Measurements from ENCODE around the gene TGM5.

The TGM5 gene

DNA sequence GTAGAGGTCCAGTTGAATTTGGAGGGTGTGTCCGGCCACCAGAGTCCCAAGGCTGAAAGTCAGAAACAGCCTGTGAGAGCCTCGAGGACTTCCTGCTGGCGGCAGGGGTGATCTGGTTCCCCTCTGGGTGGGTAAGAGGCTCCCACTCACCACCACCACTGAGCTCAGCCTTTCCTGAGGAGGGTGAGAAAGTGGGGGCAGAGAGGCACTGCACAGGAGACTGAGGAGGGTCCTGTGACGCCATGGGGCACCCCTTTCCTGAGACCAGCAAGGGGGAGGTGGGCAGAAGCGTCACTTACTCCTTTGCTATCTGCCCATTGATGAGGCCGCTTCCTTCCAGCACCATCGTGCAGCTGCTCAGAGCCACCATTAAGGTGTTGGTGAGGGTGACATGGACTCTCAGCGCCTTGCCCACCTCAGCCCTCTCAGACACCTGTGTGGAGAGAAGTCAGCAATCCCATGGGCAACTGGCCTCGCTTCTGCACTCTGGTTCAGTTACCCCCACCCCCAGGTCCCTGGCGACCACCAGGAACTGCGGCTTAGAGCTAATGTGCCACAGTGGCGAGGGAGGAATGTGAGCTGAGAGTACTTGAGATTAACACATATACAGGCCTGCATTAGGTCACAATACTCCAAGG lies 10.0 kb upstream of the TGM5 start:
- Histone ChIP-seq H3K9me2 (replicated peaks; ENCODE audit: control insufficient read depth, low read length) (no peaks in the 10 kb centered on the region), H3F3A (ENCODE audit: control insufficient read depth, insufficient read depth) (no peaks in the 10 kb centered on the region), H3K36me3 (ENCODE audit: control insufficient read depth, low read length) (no peaks in the 10 kb centered on the region), H4K20me1 (ENCODE audit: control insufficient read depth, insufficient read depth, low read depth, low read length) (no peaks in the 10 kb centered on the region), H3K4me3 (ENCODE audit: low read length) (no peak overlapping the region), H3K4me2 (ENCODE audit: low read length) (no peak overlapping the region), H3K27ac (ENCODE audit: low read depth, low read length) (no peak overlapping the region), H3K79me2 (ENCODE audit: control insufficient read depth, low read length) (no peaks in the 10 kb centered on the region), H3K9me3 (ENCODE audit: control insufficient read depth, insufficient read depth, low read length) (peaks cover 4% of the 10 kb centered on the region; the same call in 1 of the 2 replicates), H3K27me3 (ENCODE audit: control insufficient read depth, low read length) (no peaks in the 10 kb centered on the region), H3K4me1 (ENCODE audit: control insufficient read depth, low read length) (no peaks in the 10 kb centered on the region)
- TF ChIP-seq CTCF (IDR thresholded peaks at IDR 0.05; ENCODE audit: low read depth, low read length, poor library complexity, severe bottlenecking) (no peak), EZH2phosphoT487 (IDR thresholded peaks at IDR 0.05; ENCODE audit: borderline replicate concordance, low read length) (no peak)

DNA sequence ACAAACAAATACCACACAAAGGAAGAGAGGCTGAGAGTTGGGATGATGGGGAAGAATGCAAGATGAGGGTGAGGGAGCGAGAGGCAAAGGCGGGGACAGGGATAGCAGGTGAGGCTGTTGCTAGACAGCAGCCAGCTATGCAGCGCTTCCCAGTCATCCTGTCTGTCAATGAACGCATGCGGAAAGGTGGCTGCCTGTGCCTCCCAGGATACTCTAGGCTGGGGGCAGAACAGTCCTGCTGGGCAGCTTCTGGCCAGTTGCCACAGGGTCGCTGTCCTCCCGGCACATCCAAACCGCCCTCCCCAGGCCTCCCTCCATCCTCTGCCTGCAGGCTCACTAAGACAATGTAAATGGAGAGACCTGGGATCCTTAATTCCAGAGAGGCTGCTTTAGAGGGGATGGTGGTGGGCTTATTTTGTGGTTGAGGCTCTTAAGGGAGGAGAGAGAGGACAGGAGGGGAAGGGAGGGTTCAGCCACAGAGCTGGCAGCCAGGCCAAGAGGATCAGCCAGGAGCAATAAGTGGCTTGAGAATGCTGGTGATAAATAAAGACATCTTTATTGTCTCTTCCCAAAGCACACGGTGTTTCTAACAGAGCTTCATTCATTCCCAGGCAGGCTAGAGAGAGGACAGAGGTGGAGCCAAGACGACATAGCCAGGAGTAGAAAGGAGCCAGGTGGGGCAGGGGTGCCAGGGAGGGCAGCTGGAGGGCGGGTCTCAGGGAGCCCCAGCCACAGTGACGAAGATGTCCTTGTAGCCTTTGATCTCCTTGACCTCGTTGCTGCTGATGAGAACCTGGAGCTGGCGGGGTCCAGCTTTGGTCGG lies 9.2 kb upstream of the TGM5 start:
- no peak overlapping the region for H3K4me2 ChIP-seq (ENCODE audit: low read length)
- no peaks in the 10 kb centered on the region for H3K36me3 ChIP-seq (ENCODE audit: control insufficient read depth, low read length)
- no peaks in the 10 kb centered on the region for H3K27me3 ChIP-seq (ENCODE audit: control insufficient read depth, low read length)

GRCh38 chr15:43274136-43274535 lies 7.4 kb upstream of the TGM5 start:
- Histone ChIP-seq H4K20me1 (ENCODE audit: control insufficient read depth, insufficient read depth, low read depth, low read length) (no peaks in the 10 kb centered on the region), H3K27me3 (ENCODE audit: control insufficient read depth, low read length) (no peaks in the 10 kb centered on the region), H3K4me2 (ENCODE audit: low read length) (no peak overlapping the region), H3K4me1 (ENCODE audit: control insufficient read depth, low read length) (peaks cover 16% of the 10 kb centered on the region), H3K27ac (ENCODE audit: low read depth, low read length) (no peak overlapping the region), H3K4me3 (ENCODE audit: low read length) (no peak overlapping the region), H3F3A (ENCODE audit: control insufficient read depth, insufficient read depth) (no peaks in the 10 kb centered on the region), H3K9me2 (replicated peaks; ENCODE audit: control insufficient read depth, low read length) (no peaks in the 10 kb centered on the region), H3K79me2 (ENCODE audit: control insufficient read depth, low read length) (no peaks in the 10 kb centered on the region), H3K9me3 (ENCODE audit: control insufficient read depth, insufficient read depth, low read length) (peaks cover 4% of the 10 kb centered on the region; the same call in 1 of the 2 replicates), H3K36me3 (ENCODE audit: control insufficient read depth, low read length) (no peaks in the 10 kb centered on the region)
- TF ChIP-seq CTCF (IDR thresholded peaks at IDR 0.05; ENCODE audit: low read depth, low read length, poor library complexity, severe bottlenecking) (no peak), EZH2phosphoT487 (IDR thresholded peaks at IDR 0.05; ENCODE audit: borderline replicate concordance, low read length) (no peak)

More for the DNA sequence above, 9.2 kb upstream of the TGM5 start:
- H3K9me2 ChIP-seq (replicated peaks; ENCODE audit: control insufficient read depth, low read length), result no peaks in the 10 kb centered on the region
- no peak overlapping the region for H3K27ac ChIP-seq (ENCODE audit: low read depth, low read length)
- no peaks in the 10 kb centered on the region for H3F3A ChIP-seq (ENCODE audit: control insufficient read depth, insufficient read depth)
- H3K79me2 ChIP-seq (ENCODE audit: control insufficient read depth, low read length), result no peaks in the 10 kb centered on the region
- H3K4me3 ChIP-seq (ENCODE audit: low read length), result no peak overlapping the region
- peaks cover 4% of the 10 kb centered on the region; the same call in 1 of the 2 replicates for H3K9me3 ChIP-seq (ENCODE audit: control insufficient read depth, insufficient read depth, low read length)
- H4K20me1 ChIP-seq (ENCODE audit: control insufficient read depth, insufficient read depth, low read depth, low read length), result no peaks in the 10 kb centered on the region
- TF ChIP-seq EZH2phosphoT487 (IDR thresholded peaks at IDR 0.05; ENCODE audit: borderline replicate concordance, low read length), result no peak
- no peak for TF ChIP-seq CTCF (IDR thresholded peaks at IDR 0.05; ENCODE audit: low read depth, low read length, poor library complexity, severe bottlenecking)
- peaks cover 4% of the 10 kb centered on the region for H3K4me1 ChIP-seq (ENCODE audit: control insufficient read depth, low read length)

Data from DOHH2 (cell line).